ENCODE measurements around the gene GDA. TPM values are rescaled to one million over a fixed set of nuclear protein-coding genes. Genes with fewer than 3 reads are reported as not detected.

Gene GDA
- total RNA-seq, 2 donors from 2014 or later = 1.6 to 4.4 TPM

GRCh38 chr9:72202009-72202408 is 52.8 kb downstream of the GDA start:
- TF ChIP-seq CTCF (IDR thresholded peaks at IDR 0.05) (no peak), POLR2A (IDR thresholded peaks at IDR 0.05) (no peak)
- 55 to 65% methylated on average over 5 of the region's 5 CpGs for WGBS, 2 donors
- Histone ChIP-seq H3K36me3 (replicated peaks in 1 of 2; ENCODE audit: insufficient read depth in 1 of 2, low read depth in 2 of 2) (no peaks in the 10 kb centered on the region), H3K27ac (no peak overlapping the region), H3K9me3 (no peaks in the 10 kb centered on the region), H3K4me1 (no peaks in the 10 kb centered on the region), H3K4me3 (no peak overlapping the region), H3K27me3 (no peaks in the 10 kb centered on the region)
- no peak for DNase-seq
- intact Hi-C loops (cut with DNase I) = no loop called here
- no peak for ATAC-seq

- peak; percentile 26 to 63 (median 41) for DNase-seq
Observed at GRCh38 chr9:72203205-72203803, 54.1 kb downstream of the GDA start.

GRCh38 chr9:72204062-72204461 is 54.8 kb downstream of the GDA start:
- WGBS, 2 donors = 90 to 91% methylated on average over 7 of the region's 7 CpGs
- TF ChIP-seq CTCF (IDR thresholded peaks at IDR 0.05) = no peak
- no peak for TF ChIP-seq POLR2A (IDR thresholded peaks at IDR 0.05)
- Histone ChIP-seq H3K4me1 (no peaks in the 10 kb centered on the region), H3K27ac (no peak overlapping the region), H3K27me3 (no peaks in the 10 kb centered on the region), H3K4me3 (no peak overlapping the region), H3K9me3 (no peaks in the 10 kb centered on the region), H3K36me3 (replicated peaks in 1 of 2; ENCODE audit: insufficient read depth in 1 of 2, low read depth in 2 of 2) (no peaks in the 10 kb centered on the region)
- DNase-seq (no peak), ATAC-seq (no peak)
- intact Hi-C loops (cut with DNase I) = no loop called here

More at GRCh38 chr9:72203205-72203803, 54.1 kb downstream of the GDA start:
- intact Hi-C loops (cut with DNase I) = no loop called here
- 68 to 71% methylated on average over 3 of the region's 3 CpGs for WGBS, 2 donors
- ATAC-seq = peak; percentile 66
- Histone ChIP-seq H3K27me3 (no peaks in the 10 kb centered on the region), H3K36me3 (replicated peaks in 1 of 2; ENCODE audit: insufficient read depth in 1 of 2, low read depth in 2 of 2) (no peaks in the 10 kb centered on the region), H3K4me1 (no peaks in the 10 kb centered on the region), H3K4me3 (no peak overlapping the region), H3K27ac (no peak overlapping the region), H3K9me3 (no peaks in the 10 kb centered on the region)
- TF ChIP-seq POLR2A (IDR thresholded peaks at IDR 0.05) (no peak), CTCF (IDR thresholded peaks at IDR 0.05) (peak in 6 of 7 experiments; percentile 38 to 63 (median 49))

- TF ChIP-seq CTCF (IDR thresholded peaks at IDR 0.05) (no peak), POLR2A (IDR thresholded peaks at IDR 0.05) (no peak)
- Histone ChIP-seq H3K4me3 (no peak overlapping the region), H3K4me1 (no peaks in the 10 kb centered on the region), H3K27me3 (no peaks in the 10 kb centered on the region), H3K27ac (no peak overlapping the region), H3K36me3 (replicated peaks in 1 of 2; ENCODE audit: insufficient read depth in 1 of 2, low read depth in 2 of 2) (no peaks in the 10 kb centered on the region), H3K9me3 (no peaks in the 10 kb centered on the region)
- peak; percentile 24 for ATAC-seq
- intact Hi-C loops (cut with DNase I) = no loop called here
- peak in 3 of 4 donors; percentile 15 to 55 (median 16) for DNase-seq
Observed at GRCh38 chr9:72205513-72205912, 56.3 kb downstream of the GDA start.

- Histone ChIP-seq H3K9me3 (no peaks in the 10 kb centered on the region), H3K4me3 (no peak overlapping the region), H3K36me3 (replicated peaks in 1 of 2; ENCODE audit: insufficient read depth in 1 of 2, low read depth in 2 of 2) (no peaks in the 10 kb centered on the region), H3K27ac (no peak overlapping the region), H3K27me3 (no peaks in the 10 kb centered on the region), H3K4me1 (no peaks in the 10 kb centered on the region)
- intact Hi-C loops (cut with DNase I) = no loop called here
- DNase-seq (no peak), ATAC-seq (no peak)
- TF ChIP-seq POLR2A (IDR thresholded peaks at IDR 0.05) (no peak), CTCF (IDR thresholded peaks at IDR 0.05) (no peak)
Observed at GRCh38 chr9:72207278-72207677, 58.0 kb downstream of the GDA start.

All from body of pancreas (tissue), 4 donors.